ENCODE data around the gene ADI1.

The ADI1 gene

DNA sequence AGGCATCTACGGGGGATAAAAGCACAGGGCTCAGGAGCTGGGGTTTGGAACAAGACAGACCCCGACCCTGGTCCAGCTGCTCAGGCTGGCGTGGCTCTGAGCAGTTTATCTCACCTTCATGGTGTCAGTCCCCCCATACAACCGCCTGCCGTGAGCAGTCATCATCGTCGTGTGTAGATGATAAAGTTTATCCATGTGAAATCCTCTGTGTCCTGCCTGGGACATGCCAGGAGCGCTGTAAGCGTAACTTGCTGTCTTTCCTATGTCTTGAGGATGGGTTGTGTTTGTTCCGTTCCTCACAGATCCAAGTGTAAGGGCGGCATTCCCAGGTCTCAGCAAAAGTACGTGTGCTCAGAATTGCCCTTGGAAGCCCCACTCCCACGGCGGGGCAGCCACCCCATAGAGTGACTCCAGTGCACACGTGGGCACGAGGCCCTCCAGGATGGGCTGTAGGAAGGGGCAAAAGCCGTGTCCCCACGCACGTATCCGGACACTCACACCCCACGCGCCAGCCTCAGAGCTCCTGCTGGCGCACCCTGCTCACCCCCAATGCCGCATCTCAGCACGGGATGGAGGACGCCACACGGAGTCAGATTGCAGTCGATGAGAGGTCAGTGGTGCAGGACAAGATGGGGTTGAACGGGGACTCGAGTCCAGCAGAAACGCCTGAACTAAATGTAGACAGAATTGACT lies 50.9 kb downstream of the ADI1 start:
- no peak overlapping the region for H3K4me3 ChIP-seq (ENCODE audit: low read length)
- DNase-seq (ENCODE audit: low read depth, low spot score) = no peak

- no peak overlapping the region for H3K4me3 ChIP-seq (ENCODE audit: low read length)
- no peak for DNase-seq (ENCODE audit: low read depth, low spot score)
Observed at GRCh38 chr2:3467654-3468053, 51.7 kb downstream of the ADI1 start.

- DNase-seq (ENCODE audit: low read depth, low spot score) = no peak
- no peak overlapping the region for H3K4me3 ChIP-seq (ENCODE audit: low read length)
Observed at GRCh38 chr2:3466966-3467365, 52.4 kb downstream of the ADI1 start.

DNA sequence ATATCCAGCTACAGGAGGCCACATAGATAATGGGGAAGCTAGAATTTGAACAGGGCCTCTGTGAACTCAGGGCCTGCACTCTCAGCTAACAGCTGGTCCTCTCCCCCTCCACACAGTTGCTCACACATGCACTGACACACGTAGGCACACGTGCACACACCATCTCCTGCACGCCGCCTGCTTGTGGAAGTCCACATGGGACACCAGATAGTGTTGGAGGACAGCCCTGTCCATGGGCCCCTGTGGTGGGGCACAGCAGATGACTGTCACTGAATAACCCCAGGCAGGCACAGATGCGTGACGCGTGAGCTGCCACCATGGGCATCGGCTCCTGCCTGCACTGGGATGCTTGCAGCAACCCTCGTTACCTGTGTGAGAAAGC lies 52.9 kb downstream of the ADI1 start:
- H3K4me3 ChIP-seq (ENCODE audit: low read length) = no peak overlapping the region
- DNase-seq (ENCODE audit: low read depth, low spot score) = no peak

DNA sequence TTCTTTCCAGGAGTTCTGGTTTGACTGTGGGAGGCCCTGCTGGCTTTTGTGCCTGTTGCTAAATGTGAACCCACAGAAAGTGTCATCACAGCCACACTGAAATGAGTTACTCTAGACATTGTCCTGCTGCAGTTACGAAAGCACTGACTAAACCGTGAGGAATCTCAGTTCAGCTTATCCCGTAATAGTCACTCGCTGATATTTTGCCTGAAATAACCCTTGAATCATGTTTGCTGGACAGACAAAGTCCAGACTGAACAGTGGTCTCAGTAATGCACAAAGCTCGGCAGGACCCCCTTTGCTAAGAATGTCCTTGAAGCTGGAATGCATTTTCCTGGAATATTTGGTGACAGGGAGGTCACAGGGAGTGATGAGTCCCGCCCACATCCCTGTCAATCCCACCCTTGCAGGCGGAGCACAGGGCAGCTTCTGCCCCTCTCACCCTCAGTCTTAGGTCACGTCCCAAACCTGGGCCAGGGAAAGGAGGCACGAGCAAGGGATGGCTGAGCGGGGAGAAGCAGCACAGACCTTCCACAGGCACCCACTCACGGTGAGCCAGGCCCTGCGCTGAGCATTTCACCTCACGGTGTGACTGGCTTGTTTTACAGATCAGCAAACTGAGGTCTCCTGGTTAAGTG lies 53.4 kb downstream of the ADI1 start:
- DNase-seq (ENCODE audit: low read depth, low spot score) = no peak
- no peak overlapping the region for H3K4me3 ChIP-seq (ENCODE audit: low read length)

DNA sequence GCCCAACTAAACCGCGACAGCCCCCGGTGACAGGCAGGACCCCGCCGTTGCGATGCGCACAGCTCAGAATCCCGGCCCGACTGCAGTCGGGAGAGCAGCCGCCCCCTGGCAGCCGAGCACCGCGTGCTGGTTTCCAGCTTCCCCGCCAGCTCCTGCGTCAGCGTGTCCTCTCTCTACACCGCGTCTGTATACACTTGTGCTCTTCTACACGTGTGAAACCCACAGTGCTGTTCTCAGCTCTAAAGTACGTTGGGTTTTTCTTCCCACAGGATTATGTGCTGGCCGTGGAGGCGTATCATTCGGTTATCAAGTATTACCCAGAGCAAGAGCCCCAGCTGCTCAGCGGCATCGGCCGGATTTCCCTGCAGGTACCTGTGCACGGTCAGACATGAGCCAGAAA lies 54.0 kb downstream of the ADI1 start:
- no peak for DNase-seq (ENCODE audit: low read depth, low spot score)
- H3K4me3 ChIP-seq (ENCODE audit: low read length) = no peak overlapping the region

DNA sequence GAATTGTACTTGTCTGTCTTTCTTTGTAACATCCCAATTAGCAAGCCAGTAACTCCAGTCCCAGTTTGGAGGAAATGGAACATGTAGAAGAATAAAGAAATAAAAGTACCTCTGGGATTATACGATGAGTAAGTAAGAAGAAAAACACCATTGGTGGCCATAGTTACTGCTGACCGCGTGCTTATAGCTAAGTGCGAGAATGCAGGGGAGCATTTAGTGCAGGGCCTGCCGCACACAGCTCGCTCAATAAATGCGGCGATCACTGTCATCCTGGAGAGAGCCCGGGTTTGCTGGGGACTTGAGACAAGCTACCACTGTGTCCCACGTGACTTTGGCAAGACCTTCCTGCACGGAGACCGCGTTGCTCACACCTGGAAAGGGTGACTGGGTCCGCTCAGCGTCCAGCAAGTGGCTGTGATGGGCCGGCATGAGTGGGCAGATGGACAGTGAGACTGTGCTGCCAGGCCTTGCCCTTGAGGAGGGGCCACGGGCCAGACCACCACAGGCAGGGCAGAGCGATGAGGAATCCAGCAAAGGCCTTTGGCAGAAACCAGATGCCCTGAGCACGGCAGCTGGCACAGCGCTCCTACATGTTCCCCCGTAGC lies 54.8 kb downstream of the ADI1 start:
- H3K4me3 ChIP-seq (ENCODE audit: low read length) = no peak overlapping the region
- no peak for DNase-seq (ENCODE audit: low read depth, low spot score)

DNA sequence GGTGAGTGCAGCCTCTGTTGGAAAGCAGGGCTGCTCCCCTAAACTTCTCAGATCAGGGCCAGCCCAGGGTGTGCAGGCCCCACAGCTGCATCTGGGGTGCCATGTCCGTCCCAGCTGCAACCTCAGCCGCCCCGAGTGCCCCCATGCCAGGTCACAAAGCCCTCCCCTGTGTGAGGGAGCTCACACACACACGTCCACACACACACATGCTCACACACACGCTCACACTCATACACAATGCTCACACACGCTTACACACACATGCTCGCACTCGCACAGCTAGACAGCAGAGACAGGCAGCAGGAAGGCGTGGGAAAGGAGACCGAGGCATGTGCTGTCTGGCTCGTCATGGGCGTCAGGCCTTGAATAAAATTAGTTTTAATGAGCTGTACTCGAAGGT lies 55.4 kb downstream of the ADI1 start:
- no peak overlapping the region for H3K4me3 ChIP-seq (ENCODE audit: low read length)
- no peak for DNase-seq (ENCODE audit: low read depth, low spot score)

DNA sequence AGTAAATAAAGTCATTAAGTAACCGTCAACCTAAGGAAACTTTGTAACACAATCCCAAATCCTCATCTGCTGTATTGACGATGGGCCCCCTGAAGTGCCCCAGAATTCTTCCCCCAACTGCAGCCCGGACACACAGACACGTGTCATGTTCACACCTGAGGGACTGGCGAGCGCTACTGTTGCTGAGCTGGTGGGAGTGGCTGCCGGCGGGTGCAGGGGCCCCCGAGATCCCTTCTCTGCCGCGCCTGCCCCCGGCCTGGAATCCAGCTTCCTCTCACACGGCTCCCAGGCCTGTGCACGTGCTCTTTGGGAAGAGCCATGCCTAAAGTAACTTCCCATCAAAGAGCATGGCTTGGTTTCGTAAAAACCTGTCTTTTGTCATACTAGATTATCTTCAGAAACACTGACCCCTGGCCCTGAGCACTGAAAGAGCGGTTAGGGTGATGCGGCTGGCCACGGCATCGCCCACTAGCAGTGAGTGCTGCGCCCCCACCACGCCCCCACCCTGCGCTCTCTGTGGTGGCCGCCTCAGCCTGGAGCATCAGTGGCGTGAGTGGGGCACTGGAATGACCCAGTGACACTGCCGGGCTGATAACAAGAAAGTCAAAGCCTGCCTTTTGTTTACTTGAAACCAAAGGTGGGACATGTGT lies 56.0 kb downstream of the ADI1 start:
- no peak overlapping the region for H3K4me3 ChIP-seq (ENCODE audit: low read length)
- no peak for DNase-seq (ENCODE audit: low read depth, low spot score)

- DNase-seq (ENCODE audit: low read depth, low spot score) = no peak
- H3K4me3 ChIP-seq (ENCODE audit: low read length) = no peak overlapping the region
Observed at GRCh38 chr2:3462493-3463104, 56.7 kb downstream of the ADI1 start.

- no peak overlapping the region; the same call in 1 of the 2 replicates for H3K4me3 ChIP-seq (ENCODE audit: low read length)
- peak; percentile 85 for DNase-seq (ENCODE audit: low read depth, low spot score)
Observed at GRCh38 chr2:3461801-3462492, 57.4 kb downstream of the ADI1 start.

DNA sequence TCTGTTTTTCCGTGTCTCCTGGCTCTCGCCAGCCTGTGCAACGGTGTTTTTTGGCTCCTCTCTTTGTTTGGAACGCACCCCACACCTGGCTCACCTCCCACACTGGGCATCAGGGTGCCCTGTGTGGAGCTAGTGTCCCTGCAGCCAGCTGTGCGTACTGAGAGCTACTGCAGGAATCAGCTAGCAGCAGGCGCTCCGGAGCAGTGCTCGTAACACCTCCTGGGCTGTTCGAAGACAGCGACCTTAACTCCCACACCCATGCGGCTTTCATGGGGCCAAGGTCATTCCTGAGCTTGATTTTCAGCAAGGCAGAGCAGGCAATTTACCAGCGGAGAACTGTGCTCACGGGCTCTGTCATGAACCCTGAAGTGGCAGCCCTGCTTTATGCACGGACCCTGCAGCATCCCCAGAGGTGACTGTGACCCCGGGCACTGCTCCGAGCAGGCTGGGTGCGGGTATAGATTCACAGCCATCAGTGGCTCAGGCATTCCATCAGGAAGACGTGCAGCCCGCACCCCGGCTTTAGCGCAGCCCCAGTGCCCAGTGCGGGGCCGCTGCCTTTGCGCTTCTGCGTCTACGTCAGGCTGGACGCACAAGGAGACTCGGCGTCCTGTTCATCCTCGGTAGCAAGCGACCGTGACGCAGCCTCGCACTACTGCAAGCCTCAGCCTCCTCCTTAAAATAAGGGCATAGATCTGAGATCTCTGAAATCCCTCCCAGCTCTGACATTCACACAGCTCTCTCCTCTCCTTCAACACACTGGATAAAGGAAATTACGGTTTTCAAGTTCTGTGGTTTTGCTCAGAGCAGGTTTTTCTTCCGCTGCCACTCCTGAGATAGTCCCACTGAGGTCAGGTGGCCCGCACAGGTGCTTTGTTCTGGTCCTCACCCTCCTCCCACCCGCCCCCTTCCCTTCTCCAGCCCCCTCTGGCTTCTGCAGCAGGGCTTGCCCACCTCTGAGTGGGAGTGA lies 58.2 kb downstream of the ADI1 start:
- no peak overlapping the region; the same call in 1 of the 2 replicates for H3K4me3 ChIP-seq (ENCODE audit: low read length)
- DNase-seq (ENCODE audit: low read depth, low spot score) = peak; percentile 89

GRCh38 chr2:3460156-3460555 lies 59.2 kb downstream of the ADI1 start:
- H3K4me3 ChIP-seq (ENCODE audit: low read length) = no peak overlapping the region
- no peak for DNase-seq (ENCODE audit: low read depth, low spot score)

- H3K4me3 ChIP-seq (ENCODE audit: low read length) = no peak overlapping the region
- no peak for DNase-seq (ENCODE audit: low read depth, low spot score)
Observed at GRCh38 chr2:3459185-3460015, 59.9 kb downstream of the ADI1 start.

- H3K4me3 ChIP-seq (ENCODE audit: low read length) = no peak overlapping the region
- DNase-seq (ENCODE audit: low read depth, low spot score) = no peak
Observed at GRCh38 chr2:3458396-3459184, 60.7 kb downstream of the ADI1 start.

DNA sequence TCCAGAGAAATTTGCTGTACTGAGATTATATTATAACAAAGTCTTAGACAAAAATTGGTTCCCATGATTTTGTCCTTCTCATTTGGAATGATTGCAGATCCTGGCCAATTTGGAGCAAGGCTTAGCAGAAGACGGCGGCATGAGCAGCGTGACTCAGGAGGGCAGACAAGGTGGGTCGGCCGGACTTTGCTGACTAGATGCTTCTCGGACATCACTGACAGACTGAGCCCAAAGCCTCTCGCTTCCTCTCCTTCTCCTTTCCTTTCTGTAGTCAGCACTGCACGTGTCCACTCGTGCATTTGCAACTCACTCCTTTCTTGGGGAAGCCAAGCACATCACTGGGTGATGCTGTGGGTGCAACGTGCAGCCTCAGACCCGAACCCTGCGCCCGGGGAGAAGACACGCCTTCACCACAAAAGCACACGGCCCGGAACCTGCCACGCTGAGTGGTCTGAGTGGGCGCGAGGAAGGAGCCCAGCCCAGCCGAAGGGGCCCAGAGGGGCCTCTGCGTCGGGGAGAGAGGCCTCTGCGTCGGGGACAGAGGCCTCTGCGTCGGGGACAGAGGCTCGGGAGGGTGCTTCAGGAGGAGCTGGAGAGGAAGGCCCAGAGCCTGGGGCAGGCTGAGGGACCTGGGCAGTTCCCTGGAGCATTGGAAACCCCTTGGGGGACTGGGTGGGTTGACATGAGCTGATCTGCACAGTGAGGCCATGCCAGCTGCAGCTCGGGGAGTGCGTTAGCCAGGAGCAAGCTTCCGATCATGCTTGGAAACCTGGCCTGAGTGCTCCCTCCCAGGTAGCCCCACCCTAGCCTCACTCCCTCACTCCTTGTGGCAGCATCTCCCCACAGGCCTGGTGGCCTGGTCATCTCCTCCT lies 61.6 kb downstream of the ADI1 start:
- DNase-seq (ENCODE audit: low read depth, low spot score) = no peak
- H3K4me3 ChIP-seq (ENCODE audit: low read length) = no peak overlapping the region
